ENCODE data around the gene CACNG7.

GRCh38 chr19:53992211-53992610 lies 83.1 kb downstream of the CACNG7 start:
- TF ChIP-seq CTCF (conservative IDR thresholded peaks at IDR 0.05; ENCODE audit: low read length) (no peak), EZH2phosphoT487 (IDR thresholded peaks at IDR 0.05; ENCODE audit: borderline replicate concordance, low read depth, low read length) (no peak)

Measured in OCI-LY7 (cell line).